HG03457 (cell line): Measurements from ENCODE around the gene USP54.
"Not testable (repeated sequence)": the region's sequence is repeated elsewhere in the genome, so short reads cannot be mapped to it uniquely, and the experiment has no call there.

Experiments used
- ATAC-seq: cut with Tn5 transposase; IDR thresholded peaks from one replicate; pipeline ENCODE4 v1.9.1; 2021; ENCODE audit warnings: moderate number of reproducible peaks; ENCODE audit not compliant: unreplicated experiment

The USP54 gene, protein sequence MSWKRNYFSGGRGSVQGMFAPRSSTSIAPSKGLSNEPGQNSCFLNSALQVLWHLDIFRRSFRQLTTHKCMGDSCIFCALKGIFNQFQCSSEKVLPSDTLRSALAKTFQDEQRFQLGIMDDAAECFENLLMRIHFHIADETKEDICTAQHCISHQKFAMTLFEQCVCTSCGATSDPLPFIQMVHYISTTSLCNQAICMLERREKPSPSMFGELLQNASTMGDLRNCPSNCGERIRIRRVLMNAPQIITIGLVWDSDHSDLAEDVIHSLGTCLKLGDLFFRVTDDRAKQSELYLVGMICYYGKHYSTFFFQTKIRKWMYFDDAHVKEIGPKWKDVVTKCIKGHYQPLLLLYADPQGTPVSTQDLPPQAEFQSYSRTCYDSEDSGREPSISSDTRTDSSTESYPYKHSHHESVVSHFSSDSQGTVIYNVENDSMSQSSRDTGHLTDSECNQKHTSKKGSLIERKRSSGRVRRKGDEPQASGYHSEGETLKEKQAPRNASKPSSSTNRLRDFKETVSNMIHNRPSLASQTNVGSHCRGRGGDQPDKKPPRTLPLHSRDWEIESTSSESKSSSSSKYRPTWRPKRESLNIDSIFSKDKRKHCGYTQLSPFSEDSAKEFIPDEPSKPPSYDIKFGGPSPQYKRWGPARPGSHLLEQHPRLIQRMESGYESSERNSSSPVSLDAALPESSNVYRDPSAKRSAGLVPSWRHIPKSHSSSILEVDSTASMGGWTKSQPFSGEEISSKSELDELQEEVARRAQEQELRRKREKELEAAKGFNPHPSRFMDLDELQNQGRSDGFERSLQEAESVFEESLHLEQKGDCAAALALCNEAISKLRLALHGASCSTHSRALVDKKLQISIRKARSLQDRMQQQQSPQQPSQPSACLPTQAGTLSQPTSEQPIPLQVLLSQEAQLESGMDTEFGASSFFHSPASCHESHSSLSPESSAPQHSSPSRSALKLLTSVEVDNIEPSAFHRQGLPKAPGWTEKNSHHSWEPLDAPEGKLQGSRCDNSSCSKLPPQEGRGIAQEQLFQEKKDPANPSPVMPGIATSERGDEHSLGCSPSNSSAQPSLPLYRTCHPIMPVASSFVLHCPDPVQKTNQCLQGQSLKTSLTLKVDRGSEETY (N-terminal part only)

DNA sequence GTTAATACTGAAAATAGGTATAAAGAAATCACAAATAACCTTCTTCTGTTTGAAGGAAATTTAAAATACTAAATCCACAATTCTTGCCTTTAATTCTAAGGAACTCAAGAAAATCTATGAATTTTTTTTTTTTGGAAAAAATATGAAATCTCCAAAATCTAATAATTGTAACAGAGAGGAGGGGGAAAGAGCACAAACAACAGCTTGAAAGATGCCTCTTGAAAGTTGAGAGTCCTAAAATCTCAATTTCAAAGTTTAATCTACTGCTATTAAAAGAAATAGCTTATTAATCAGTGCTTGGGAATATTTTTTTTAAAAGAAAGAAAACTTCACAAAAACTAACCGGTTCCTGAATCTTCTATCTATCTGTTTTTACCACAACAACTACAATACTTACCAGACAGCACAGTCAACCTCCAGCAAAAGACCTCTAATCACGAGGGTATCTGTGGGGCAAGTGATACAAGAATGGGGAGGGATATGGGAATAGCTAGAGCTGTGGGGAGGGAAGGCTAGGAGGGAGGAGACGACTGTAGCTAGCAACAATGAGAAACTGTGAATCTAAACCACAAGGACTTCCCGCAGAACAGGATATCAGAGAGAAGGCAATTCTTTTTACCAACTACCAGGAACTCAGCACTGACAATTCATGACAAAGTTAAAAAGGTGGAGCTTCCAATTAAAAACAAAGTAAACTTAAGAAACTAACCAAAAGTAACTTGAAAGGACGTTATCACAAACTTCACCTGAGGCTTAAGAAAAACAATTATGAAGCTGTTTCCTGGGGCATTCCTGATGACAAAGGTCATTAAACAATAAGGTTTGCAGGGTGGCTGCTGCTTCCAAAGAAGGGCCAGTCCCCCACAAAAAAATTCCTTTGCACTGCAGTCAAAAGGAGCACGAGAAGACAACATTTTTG lies at the start of gene USP54:
Gene USP54 (minus strand): TSS at position 462 of the 919 bp plus-strand sequence. CDS start 15,684 bp downstream, outside the sequence.
- no peak for ATAC-seq

DNA sequence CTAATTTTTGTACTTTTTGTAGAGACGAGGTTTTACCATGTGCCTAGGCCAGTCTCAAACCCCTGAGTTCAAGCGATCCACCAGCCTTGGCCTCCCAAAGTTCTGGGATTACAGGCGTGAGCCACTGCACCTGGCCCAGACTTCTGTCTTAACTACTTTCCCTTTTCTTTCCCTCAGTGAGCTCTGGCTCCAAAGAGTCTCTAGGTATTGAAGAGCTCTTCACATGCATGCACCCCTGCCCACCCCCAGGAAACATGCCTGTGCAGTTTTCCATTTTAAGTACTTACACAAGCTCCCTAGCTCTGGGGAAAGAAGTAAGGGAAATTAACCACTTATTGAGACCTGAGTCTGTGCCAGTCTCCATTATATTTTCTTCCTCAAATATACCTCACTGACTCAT lies 48.1 kb upstream of the USP54 start:
- no peak for ATAC-seq

DNA sequence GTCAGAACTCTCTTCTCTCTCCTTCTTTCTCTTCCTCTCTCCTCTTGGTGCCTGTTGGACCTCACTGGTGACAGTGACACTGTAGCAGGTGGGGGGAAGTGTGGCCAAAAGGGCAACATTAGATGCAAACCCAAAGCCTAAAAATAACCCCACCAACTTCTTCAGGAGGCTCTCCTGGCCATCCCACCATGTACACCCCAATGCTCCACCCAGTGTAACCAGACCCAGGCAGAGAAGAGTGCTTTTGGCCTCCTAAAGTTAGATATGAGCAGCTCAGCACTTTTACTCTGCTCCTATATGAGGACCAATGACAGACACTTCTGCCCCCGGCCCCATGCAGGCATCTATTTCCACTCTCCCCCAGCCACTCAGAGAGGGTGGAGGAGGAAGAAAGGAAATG lies 44.6 kb upstream of the USP54 start:
- no peak for ATAC-seq

DNA sequence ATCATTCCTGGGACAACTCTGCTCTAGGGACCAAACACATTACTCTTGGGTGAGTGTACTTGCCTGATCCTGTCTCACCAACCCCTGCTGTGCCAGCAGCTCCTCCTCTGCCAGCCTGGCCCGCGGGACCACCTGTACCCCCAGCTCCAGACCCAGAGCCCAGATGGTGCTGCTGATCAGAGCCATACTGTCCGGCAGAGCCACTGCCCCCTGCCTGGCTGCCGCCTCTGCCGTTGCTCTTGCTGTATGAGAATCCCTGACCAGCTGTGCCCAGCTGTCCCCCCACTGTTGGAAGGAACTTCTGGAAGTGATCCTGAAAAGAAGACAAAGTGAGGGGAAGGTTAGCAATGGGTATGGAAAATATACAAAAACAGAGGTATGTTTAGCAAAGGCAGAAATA lies 43.3 kb upstream of the USP54 start:
- no peak for ATAC-seq

DNA sequence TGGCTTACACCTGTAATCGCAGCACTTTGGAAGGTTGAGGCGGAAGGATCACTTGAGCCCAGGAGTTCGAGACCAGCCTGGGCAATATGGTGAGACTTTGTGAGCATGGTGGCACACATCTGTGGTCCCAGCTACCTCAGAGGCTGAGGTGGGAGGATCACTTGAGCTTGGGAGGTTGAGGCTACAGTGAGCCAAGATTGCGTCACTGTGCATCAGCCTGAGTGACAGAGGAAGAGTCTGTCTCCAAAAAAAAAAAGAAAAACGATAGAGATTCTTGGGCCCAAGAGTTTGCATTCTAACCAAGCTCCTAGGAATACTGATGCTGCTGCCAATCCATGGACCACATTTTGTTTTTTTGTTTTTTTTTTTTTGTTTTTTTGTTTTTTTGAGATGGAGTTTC lies 38.0 kb upstream of the USP54 start:
- ATAC-seq: no peak

DNA sequence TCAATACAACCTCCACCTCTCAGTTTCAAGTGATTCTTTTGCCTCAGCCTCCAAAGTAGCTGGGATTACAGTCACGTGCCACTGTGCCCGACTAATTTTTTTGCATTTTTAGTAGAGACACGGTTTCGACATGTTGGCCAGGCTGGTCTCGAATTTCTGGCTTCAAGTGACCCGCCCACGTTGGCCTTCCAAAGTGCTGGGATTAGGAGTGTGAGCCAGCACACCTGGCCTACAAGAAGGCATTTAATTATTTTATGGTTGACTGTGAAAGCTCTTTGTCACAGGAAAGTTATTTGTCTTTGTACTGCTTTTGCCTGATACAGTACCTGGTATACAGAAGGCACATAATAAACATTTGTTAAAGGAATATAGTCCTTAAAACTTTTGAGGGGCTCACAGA lies 37.3 kb upstream of the USP54 start:
- ATAC-seq: no peak

DNA sequence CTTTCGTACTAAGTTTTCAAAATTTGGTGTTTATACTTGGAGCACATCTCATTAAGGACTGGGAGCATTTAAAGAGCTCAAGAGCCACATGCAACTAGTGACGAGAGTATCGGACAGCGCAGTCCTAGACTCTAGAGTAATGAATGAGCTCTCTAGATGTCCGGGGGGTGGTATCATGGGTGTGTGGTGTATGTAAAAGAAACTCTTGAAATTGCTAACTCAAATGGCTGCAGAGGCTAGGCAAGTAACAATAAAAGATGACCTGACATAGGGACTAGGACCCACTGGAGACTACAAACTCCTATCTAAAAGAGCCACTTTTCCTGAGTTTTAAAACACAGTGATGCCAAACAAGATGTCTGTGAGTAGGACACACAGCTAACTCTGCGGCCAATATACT lies 36.2 kb upstream of the USP54 start:
- ATAC-seq: no peak

DNA sequence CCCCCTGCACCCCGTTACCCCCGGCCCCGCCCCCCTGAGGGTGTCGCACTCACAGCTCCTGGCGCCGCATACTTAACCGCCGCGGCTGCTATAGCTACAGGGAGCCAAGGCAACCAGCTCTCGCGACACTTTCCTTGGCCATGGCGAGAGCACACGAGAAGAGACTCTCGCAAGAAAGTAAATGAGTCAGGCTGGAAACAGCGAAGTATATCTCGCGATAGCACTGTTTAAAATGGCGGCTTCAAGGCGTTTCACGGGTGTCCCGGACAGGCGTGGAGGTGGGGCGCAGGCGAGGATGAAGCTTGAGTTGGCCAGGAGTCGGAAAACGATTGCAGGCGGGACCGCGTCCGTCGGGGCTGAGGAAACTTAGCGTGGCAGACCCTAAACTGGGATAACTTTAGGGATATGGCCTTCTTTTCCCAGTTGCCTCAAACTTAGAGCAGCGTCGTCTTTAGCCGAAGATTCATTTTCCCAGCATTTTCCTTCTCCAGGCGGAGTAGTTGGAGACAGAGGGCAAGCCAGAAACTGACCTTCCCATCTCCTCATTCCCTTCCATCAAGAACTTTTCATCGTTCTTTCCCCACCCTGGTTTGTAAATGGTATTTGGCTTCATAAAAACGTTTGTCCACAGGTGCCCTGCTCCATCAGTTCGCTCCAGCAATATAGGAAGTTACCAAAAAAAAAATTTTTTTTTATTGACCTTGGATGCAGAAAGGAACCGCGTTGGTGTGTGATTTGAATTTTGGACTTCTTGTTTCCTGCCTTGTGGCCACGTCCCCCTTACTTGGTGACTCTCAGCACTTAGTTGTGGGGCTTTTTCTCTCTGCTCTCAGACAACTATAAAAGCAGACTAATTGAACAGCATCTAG lies 35.0 kb upstream of the USP54 start:
- ATAC-seq: peak; percentile 90

DNA sequence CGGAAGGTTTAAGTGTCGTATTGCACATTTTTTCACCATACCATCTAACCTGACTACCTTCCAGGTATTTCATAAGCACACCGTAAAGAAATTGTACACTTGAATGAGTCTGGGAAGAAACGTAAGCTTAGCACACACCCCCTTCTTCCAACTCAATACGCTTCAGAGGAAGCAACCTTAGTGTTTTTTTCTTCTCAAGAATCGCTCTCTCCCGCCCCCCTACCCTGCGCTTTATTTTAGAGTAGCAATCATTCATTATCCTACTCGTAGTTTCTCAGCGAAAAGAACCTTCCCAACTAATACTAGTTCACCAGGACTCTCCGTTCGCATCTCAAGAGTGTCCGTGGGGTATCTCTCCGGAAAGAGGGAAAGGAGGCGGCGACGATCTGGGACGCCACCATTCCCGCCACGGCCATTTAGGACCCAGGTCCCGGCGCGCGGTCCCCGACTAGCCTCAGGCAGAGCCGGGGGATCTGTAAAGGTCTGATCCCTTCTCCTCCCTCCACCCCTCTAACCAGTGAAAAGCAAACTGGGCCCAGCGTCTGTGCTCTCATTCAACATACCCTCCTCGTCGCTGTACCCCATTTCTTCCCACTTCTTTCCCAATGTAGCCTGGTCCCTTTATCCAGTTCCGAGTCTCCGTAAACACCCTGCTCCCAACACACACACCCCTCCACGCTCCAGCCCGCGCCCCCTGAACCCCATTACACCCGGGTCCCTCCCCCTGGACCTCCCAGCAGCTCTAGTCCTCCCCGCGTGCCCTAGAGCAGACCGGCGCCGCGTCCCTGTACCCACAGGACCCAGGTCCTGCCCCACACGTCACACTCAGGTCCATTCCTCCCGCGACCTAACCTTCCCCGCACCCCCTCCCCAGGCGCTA lies 34.1 kb upstream of the USP54 start:
- peak; percentile 24 for ATAC-seq

DNA sequence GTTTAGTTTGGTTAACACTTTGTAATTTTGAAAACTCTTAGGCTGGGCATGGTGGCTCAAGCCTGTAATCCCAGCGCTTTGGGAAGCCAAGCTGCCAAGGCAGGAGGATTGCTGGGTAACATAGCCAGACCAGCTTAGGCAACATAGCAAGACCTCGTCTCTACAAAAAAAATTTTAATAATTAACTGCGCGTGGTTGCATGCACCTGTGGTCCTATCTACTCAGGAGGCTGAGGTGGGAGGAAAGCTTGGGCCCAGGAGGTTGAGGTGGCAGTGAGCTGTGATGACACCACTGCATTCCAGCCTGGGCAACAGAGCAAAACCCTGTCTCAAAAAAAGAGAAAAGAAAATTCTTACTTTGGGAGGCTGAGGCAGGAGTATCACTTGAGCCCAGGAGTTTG lies 31.9 kb upstream of the USP54 start:
- ATAC-seq: no peak

DNA sequence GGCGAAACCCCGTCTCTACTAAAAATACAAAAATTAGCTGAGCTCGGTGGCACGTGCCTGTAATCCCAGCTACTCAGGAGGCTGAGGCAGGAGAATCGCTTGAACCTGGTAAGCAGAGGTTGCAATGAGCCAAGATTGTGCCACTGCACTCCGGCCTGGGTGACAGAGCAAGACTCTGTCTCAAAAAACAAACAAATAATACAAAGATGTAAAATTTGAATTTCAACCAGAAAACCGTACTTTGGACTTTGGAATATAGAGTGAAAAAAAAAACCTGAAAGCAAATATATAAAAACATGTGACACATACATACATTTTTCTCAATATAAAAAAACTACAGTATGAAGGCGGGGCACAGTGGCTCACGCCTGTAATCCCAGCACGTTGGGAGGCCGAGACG lies 29.8 kb upstream of the USP54 start:
- ATAC-seq: not testable (repeated sequence)

DNA sequence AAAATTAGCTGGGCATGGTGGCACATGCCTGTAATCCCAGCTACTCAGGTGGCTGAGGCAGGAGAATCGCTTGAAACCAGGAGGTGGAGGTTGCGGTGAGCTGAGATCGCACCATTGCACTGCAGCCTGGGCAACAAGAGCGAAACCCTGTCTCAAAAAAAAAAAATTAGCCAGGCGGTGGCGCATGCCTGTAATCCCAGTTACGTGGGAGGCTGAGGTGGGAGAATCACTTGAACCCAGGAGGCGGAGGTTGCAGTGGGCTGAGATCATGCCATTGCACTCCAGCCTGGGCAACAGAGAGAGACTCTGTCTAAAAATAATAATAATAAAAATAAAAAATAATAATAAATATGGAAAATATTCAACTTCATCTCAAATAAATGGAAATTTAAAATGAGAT lies 26.0 kb upstream of the USP54 start:
- not testable (repeated sequence) for ATAC-seq

DNA sequence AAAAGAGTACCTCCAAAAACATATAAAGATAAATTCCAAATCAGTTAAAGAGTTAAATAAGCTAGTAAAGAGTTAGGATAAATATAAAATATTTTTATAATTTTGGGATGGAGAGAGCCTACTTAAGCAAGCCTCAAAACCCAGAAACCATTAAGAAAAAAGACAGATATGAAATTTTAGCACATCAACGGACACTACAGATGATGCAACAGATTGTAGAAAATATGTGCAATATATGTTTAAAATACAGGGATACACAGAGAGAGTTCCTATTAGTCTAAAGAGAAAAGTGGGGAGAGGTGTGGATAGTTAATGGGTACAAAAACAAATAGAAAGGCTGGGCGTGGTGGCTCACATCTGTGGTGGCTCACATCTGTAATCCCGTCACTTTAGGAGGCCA lies 23.6 kb upstream of the USP54 start:
- ATAC-seq: no peak

DNA sequence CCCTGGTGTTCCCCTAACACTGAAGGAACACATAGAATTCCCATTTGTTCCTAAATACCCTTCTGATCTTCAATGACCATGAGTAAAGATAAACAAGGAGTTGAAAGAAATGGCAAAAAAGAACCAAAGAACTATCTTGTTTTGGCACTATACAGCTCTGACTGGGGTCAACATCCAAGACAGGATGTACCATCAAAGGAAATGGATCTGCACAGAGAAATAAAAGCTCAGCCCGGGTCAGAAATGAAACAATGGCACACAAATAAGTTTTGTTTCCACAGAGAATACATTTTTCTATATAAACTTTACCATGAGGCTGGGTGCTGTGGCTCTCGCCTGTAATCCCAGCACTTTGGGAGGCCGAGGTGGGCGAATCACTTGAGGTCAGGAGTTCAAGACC lies 18.0 kb upstream of the USP54 start:
- no peak for ATAC-seq

DNA sequence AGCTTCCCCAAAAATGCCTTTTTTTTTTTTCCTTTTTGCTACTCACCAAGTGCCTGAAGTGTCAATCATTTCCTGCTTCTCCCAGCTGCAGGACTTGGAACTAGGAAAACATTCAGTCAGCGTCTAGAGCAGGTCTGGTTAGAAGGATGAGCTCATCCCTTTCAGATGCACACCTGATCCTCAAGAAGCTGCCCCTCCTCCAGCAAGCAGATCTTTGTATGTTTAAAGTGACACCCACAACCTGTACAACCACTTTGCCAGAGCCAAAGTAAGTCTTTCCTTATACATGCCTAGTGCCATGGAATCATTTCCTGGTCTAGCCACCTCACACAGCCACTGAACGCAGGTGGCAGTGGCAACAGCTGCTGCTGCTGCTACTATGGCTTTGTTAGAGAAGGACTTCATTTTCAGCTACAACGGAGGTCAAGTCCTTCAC lies 10.4 kb upstream of the USP54 start:
- no peak for ATAC-seq

DNA sequence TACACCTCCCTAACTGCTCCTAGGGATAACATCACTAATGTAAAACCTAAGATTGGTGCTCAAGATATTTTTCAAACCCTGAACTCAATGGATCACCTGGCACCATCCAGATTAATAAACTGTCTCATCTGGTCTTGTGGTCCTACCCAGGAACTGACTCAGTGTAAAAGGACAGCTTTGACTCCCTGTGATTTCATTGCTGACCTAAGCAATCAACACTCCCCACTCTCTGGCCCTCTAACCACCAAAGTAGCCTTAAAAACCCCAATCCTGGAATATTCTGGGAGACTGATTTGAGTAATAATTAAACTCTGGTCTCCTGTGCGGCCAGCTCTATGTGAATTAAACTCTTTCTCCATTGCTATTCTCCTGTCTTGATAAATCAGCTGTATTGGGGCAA lies 6.2 kb upstream of the USP54 start:
- ATAC-seq: no peak

DNA sequence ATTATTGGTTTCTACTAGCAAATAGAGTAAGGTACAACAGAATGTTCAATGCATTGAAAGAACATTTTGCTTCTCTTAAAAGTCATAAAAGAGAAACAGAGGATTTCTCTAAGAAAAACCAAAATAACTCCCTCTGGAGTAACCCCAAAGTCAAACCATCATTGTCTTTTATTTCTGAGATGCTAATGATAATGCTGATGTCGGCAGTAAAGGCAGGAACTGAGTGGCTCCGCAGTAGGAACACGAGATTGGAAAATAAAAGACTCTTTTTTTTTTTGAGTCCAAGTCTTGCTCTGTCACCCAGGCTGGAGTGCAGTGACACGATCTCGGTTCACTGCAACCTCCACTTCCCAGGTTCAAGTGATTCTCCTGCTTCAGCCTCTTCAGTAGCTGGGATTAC lies 2.7 kb upstream of the USP54 start:
- no peak for ATAC-seq

DNA sequence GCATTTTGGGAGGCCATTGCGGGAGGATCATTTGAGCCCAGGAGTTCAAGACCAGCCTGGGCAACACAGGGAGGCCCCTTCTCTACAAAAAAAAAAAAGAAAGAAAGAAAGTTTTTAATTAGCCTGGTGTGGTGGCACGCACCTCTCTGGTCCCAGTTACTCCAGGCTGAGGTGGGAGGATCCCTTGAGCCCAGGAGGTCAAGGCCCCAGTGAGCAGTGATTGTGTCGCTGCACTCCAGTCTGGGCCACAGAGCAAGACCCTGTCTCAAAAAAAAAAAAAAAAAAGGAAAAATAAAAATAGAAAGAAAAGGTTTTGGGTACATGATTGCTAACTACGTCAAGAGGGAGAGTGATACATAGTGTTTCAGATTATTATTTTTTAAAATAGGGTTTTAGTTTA lies 2.0 kb upstream of the USP54 start:
- no peak for ATAC-seq
